Measurements from ENCODE around the gene STAT4.

Gene STAT4

DNA sequence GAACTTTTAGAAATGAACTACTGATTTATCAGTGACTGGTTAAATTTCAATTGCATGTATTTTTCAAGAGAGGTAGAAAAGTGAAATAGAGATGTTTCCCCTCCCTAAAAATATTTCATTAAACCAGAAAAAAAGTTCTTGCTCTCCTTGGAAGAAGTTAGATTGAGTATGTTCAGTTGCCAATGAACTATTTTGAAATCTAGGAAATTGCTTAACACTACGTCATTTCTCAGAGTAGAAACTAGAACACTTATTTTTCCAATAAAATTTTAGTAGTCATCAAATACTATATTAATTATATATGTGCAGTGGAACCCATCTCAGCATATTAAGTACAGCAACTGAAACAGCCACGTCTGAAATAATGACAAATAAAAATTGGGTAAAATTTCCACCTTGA is 85.0 kb downstream of the STAT4 start:
- TF ChIP-seq, protein P1, sequence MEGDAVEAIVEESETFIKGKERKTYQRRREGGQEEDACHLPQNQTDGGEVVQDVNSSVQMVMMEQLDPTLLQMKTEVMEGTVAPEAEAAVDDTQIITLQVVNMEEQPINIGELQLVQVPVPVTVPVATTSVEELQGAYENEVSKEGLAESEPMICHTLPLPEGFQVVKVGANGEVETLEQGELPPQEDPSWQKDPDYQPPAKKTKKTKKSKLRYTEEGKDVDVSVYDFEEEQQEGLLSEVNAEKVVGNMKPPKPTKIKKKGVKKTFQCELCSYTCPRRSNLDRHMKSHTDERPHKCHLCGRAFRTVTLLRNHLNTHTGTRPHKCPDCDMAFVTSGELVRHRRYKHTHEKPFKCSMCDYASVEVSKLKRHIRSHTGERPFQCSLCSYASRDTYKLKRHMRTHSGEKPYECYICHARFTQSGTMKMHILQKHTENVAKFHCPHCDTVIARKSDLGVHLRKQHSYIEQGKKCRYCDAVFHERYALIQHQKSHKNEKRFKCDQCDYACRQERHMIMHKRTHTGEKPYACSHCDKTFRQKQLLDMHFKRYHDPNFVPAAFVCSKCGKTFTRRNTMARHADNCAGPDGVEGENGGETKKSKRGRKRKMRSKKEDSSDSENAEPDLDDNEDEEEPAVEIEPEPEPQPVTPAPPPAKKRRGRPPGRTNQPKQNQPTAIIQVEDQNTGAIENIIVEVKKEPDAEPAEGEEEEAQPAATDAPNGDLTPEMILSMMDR (IDR thresholded peaks at IDR 0.05; ENCODE audit: low read depth, low read length, missing control alignments), result no peak
- H3K4me3 ChIP-seq (ENCODE audit: low read depth, low read length), result no peak overlapping the region
- H3K36me3 ChIP-seq (replicated peaks), result no peaks in the 10 kb centered on the region
- DNase-seq, result no peak
- no peaks in the 10 kb centered on the region for H3K27me3 ChIP-seq (replicated peaks)
- in situ Hi-C loops (cut with HindIII; ENCODE audit: low pct_ligation_motif_present, low sequenced_read_pairs), result no loop called here
- no peak overlapping the region for H3K27ac ChIP-seq

DNA sequence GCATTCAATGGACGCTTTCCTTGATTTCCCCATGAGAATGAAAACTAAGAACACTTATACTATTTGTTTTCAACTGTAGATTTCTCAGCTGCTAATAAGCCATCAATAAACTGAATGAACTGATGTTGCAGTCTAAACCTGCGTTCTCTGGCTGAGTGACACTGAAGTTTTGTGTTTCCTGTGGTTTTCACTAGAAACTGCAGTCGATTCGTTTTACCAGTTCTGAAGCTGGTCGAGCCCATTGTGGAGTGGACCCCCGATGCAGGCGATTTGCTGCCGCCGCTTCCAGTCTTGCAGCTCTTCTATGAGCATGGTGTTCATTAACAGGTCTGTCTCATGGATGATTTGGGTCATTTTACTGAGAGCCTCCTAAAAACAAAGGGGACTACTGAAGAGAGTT is 86.2 kb downstream of the STAT4 start:
- in situ Hi-C loops (cut with HindIII; ENCODE audit: low pct_ligation_motif_present, low sequenced_read_pairs), result no loop called here
- Histone ChIP-seq H3K27ac (no peak overlapping the region), H3K4me3 (ENCODE audit: low read depth, low read length) (no peak overlapping the region), H3K27me3 (replicated peaks) (no peaks in the 10 kb centered on the region), H3K36me3 (replicated peaks) (no peaks in the 10 kb centered on the region)
- TF ChIP-seq, protein P1 (IDR thresholded peaks at IDR 0.05; ENCODE audit: low read depth, low read length, missing control alignments), result no peak
- no peak for DNase-seq

DNA sequence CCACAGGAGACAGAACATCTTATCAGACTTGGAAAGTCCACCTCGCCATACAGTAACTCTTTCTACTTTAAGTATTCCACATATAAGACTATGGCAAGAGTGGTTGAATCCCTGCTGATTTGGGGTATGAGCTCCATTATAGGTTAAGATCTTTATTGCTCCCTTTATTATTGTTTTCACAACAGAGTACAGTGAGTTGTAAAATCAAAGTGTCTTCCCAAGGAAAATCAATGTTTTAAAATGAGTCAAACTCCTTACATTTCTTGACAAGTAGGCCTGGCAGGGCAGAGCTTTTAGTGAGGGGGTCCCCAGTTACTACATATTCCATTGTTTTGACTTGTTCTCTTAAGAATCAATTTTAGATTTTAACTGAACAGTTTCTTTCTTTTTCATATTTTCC is 87.2 kb downstream of the STAT4 start:
- H3K4me3 ChIP-seq (ENCODE audit: low read depth, low read length), result no peak overlapping the region
- in situ Hi-C loops (cut with HindIII; ENCODE audit: low pct_ligation_motif_present, low sequenced_read_pairs), result no loop called here
- H3K27ac ChIP-seq, result no peak overlapping the region
- H3K36me3 ChIP-seq (replicated peaks), result no peaks in the 10 kb centered on the region
- H3K27me3 ChIP-seq (replicated peaks), result no peaks in the 10 kb centered on the region
- DNase-seq, result no peak
- TF ChIP-seq, protein P1 (IDR thresholded peaks at IDR 0.05; ENCODE audit: low read depth, low read length, missing control alignments), result no peak

DNA sequence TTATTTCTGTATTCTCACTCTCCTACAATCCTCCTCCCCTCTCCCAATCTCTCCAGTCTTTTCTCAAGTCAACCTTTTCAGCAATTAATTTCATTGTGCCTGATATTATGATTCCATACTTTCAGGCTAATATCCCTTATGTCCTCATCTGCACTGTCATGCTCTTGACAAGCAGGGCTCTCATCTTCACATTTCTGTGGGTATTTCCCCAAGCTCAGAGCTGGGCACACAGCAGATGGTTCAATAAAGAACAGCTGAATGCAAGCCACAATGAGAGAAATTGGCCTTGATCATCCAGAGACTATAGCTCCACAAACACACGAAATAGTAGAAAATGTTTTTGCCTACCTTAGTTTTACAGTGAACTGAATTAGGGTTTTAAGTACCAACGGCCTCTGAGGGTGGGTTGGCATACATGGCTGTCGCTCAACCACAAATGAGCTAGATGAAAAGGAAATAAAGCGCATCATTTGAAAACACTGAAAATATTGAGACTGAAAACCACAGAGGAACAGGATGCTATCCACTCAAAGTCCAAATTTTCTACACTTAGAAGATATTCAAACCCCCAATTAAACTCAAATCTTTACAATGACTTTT is 89.3 kb downstream of the STAT4 start:
- Histone ChIP-seq H3K27me3 (replicated peaks) (no peaks in the 10 kb centered on the region), H3K36me3 (replicated peaks) (no peaks in the 10 kb centered on the region), H3K27ac (no peak overlapping the region), H3K4me3 (ENCODE audit: low read depth, low read length) (no peak overlapping the region)
- TF ChIP-seq, protein P1 (IDR thresholded peaks at IDR 0.05; ENCODE audit: low read depth, low read length, missing control alignments), result no peak
- in situ Hi-C loops (cut with HindIII; ENCODE audit: low pct_ligation_motif_present, low sequenced_read_pairs), result no loop called here
- no peak for DNase-seq

DNA sequence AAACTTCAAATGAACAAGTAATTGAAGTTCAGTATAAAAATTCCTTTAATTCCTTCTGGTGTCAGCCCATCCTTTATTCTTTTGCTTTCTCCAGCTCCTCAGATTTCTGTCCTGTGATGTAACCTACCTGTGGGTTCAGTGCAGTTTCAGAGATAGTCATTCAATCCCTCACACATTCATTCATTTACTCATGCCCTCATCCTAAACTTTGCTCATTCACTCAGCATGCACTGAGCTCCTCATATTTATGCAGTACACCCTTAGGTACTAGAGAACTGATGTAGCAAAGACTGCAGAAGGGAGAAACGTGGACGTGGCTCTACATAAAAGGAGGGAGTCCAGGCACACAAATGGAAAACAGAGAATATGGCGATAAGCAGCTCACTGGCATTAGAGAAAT is 91.5 kb downstream of the STAT4 start:
- DNase-seq, result no peak
- in situ Hi-C loops (cut with HindIII; ENCODE audit: low pct_ligation_motif_present, low sequenced_read_pairs), result no loop called here
- TF ChIP-seq, protein P1 (IDR thresholded peaks at IDR 0.05; ENCODE audit: low read depth, low read length, missing control alignments), result no peak
- no peaks in the 10 kb centered on the region for H3K36me3 ChIP-seq (replicated peaks)
- H3K27ac ChIP-seq, result no peak overlapping the region
- H3K4me3 ChIP-seq (ENCODE audit: low read depth, low read length), result no peak overlapping the region
- no peaks in the 10 kb centered on the region for H3K27me3 ChIP-seq (replicated peaks)

DNA sequence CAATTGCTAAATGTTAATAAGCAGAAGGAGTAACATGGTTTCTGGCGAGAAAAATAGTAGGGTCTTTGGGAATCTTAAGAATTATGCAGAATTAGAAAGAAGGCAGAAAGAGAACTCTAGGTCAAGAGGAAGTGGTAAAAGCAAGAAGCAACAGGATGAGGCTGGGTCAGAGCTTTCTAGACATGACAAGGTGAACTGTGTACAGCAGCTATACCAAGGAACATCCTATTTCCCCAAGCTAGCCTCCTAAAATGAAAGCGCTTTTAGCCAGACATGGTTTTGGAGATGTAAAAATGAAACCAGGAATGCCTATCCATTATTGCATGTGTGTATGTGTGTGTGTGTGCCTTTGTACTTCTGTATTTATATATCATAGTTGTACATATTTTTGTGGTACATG is 94.6 kb downstream of the STAT4 start:
- in situ Hi-C loops (cut with HindIII; ENCODE audit: low pct_ligation_motif_present, low sequenced_read_pairs), result no loop called here
- no peak for DNase-seq
- TF ChIP-seq, protein P1 (IDR thresholded peaks at IDR 0.05; ENCODE audit: low read depth, low read length, missing control alignments), result no peak
- Histone ChIP-seq H3K36me3 (replicated peaks) (no peaks in the 10 kb centered on the region), H3K27ac (no peak overlapping the region), H3K4me3 (ENCODE audit: low read depth, low read length) (no peak overlapping the region), H3K27me3 (replicated peaks) (no peaks in the 10 kb centered on the region)
